ENCODE measurements around the gene C7orf33.

- no peak for TF ChIP-seq CTCF (IDR thresholded peaks at IDR 0.05)
- no peak for TF ChIP-seq POLR2A (IDR thresholded peaks at IDR 0.05)
These were observed 70.9 kb downstream of the C7orf33 start for GRCh38 chr7:148661471-148661870.

All from transverse colon (tissue), 3 donors.